ENCODE results near the gene TMEM181. TPM values are rescaled to one million over a fixed set of nuclear protein-coding genes. Genes with fewer than 3 reads are reported as not detected.
"Not testable (repeated sequence)": the region's sequence is repeated elsewhere in the genome, so short reads cannot be mapped to it uniquely, and the experiment has no call there.

The TMEM181 gene
- polyA plus RNA-seq, 1 donor = 38.5 TPM

GRCh38 chr6:158519761-158520160 lies 40.1 kb upstream of the TMEM181 start:
- Histone ChIP-seq H3K27me3 (ENCODE audit: control insufficient read depth, insufficient read depth, low read length) (peaks cover 7% of the 10 kb centered on the region), H3K9me3 (ENCODE audit: control insufficient read depth, low read depth, low read length) (peaks cover 7% of the 10 kb centered on the region), H3K36me3 (ENCODE audit: control insufficient read depth, insufficient read depth, low read length) (no peaks in the 10 kb centered on the region), H3K4me3 (ENCODE audit: low read length) (no peak overlapping the region), H3K4me1 (ENCODE audit: control insufficient read depth, insufficient read depth, low read length) (peaks cover 6% of the 10 kb centered on the region), H3K27ac (ENCODE audit: low read length) (no peak overlapping the region)
- whole genome bisulfite sequencing (ENCODE audit: insufficient coverage, low lambda C conversion rate) = no CpG with 5 or more reads among the region's 4 CpGs
- no peak for DNase-seq

- not testable (repeated sequence) for H3K27ac ChIP-seq (ENCODE audit: low read length); H3K4me1 ChIP-seq (ENCODE audit: control insufficient read depth, insufficient read depth, low read length); DNase-seq; H3K27me3 ChIP-seq (ENCODE audit: control insufficient read depth, insufficient read depth, low read length); H3K9me3 ChIP-seq (ENCODE audit: control insufficient read depth, low read depth, low read length); H3K4me3 ChIP-seq (ENCODE audit: low read length); H3K36me3 ChIP-seq (ENCODE audit: control insufficient read depth, insufficient read depth, low read length)
- WGBS (ENCODE audit: insufficient coverage, low lambda C conversion rate) = no CpG with 5 or more reads among the region's 7 CpGs
These were observed 38.9 kb upstream of the TMEM181 start for GRCh38 chr6:158520975-158521374.

GRCh38 chr6:158521759-158522158 lies 38.1 kb upstream of the TMEM181 start:
- Histone ChIP-seq H3K9me3 (ENCODE audit: control insufficient read depth, low read depth, low read length) (peaks cover 8% of the 10 kb centered on the region), H3K27me3 (ENCODE audit: control insufficient read depth, insufficient read depth, low read length) (peaks cover 7% of the 10 kb centered on the region), H3K4me3 (ENCODE audit: low read length) (no peak overlapping the region), H3K27ac (ENCODE audit: low read length) (no peak overlapping the region), H3K4me1 (ENCODE audit: control insufficient read depth, insufficient read depth, low read length) (peaks cover 4% of the 10 kb centered on the region), H3K36me3 (ENCODE audit: control insufficient read depth, insufficient read depth, low read length) (no peaks in the 10 kb centered on the region)
- WGBS (ENCODE audit: insufficient coverage, low lambda C conversion rate) = 100% methylated on average over 1 of the region's 1 CpG
- DNase-seq = no peak

- Histone ChIP-seq H3K4me1 (ENCODE audit: control insufficient read depth, insufficient read depth, low read length) (peaks cover 4% of the 10 kb centered on the region), H3K9me3 (ENCODE audit: control insufficient read depth, low read depth, low read length) (peaks cover 8% of the 10 kb centered on the region), H3K27me3 (ENCODE audit: control insufficient read depth, insufficient read depth, low read length) (peaks cover 5% of the 10 kb centered on the region), H3K4me3 (ENCODE audit: low read length) (no peak overlapping the region), H3K27ac (ENCODE audit: low read length) (no peak overlapping the region), H3K36me3 (ENCODE audit: control insufficient read depth, insufficient read depth, low read length) (no peaks in the 10 kb centered on the region)
- no peak for DNase-seq
- WGBS (ENCODE audit: insufficient coverage, low lambda C conversion rate) = no CpG with 5 or more reads among the region's 11 CpGs
These were observed 37.3 kb upstream of the TMEM181 start for GRCh38 chr6:158522616-158523015.

GRCh38 chr6:158524311-158524710 lies 35.6 kb upstream of the TMEM181 start:
- no peak for DNase-seq
- Histone ChIP-seq H3K4me1 (ENCODE audit: control insufficient read depth, insufficient read depth, low read length) (no peaks in the 10 kb centered on the region), H3K27me3 (ENCODE audit: control insufficient read depth, insufficient read depth, low read length) (no peaks in the 10 kb centered on the region), H3K9me3 (ENCODE audit: control insufficient read depth, low read depth, low read length) (peaks cover 8% of the 10 kb centered on the region), H3K4me3 (ENCODE audit: low read length) (no peak overlapping the region), H3K36me3 (ENCODE audit: control insufficient read depth, insufficient read depth, low read length) (no peaks in the 10 kb centered on the region), H3K27ac (ENCODE audit: low read length) (no peak overlapping the region)
- WGBS (ENCODE audit: insufficient coverage, low lambda C conversion rate) = no CpG with 5 or more reads among the region's 15 CpGs

- H3K36me3 ChIP-seq (ENCODE audit: control insufficient read depth, insufficient read depth, low read length); H3K9me3 ChIP-seq (ENCODE audit: control insufficient read depth, low read depth, low read length); H3K27me3 ChIP-seq (ENCODE audit: control insufficient read depth, insufficient read depth, low read length); H3K27ac ChIP-seq (ENCODE audit: low read length); H3K4me3 ChIP-seq (ENCODE audit: low read length); H3K4me1 ChIP-seq (ENCODE audit: control insufficient read depth, insufficient read depth, low read length); DNase-seq: not testable (repeated sequence)
- WGBS (ENCODE audit: insufficient coverage, low lambda C conversion rate) = no CpG with 5 or more reads among the region's 1 CpG
These were observed 32.0 kb upstream of the TMEM181 start for GRCh38 chr6:158527858-158528257.

GRCh38 chr6:158528826-158529225 lies 31.1 kb upstream of the TMEM181 start:
- Histone ChIP-seq H3K27me3 (ENCODE audit: control insufficient read depth, insufficient read depth, low read length) (no peaks in the 10 kb centered on the region), H3K36me3 (ENCODE audit: control insufficient read depth, insufficient read depth, low read length) (no peaks in the 10 kb centered on the region), H3K4me1 (ENCODE audit: control insufficient read depth, insufficient read depth, low read length) (no peaks in the 10 kb centered on the region), H3K9me3 (ENCODE audit: control insufficient read depth, low read depth, low read length) (peaks cover 7% of the 10 kb centered on the region), H3K4me3 (ENCODE audit: low read length) (no peak overlapping the region), H3K27ac (ENCODE audit: low read length) (no peak overlapping the region)
- DNase-seq = no peak
- no CpG with 5 or more reads among the region's 6 CpGs for WGBS (ENCODE audit: insufficient coverage, low lambda C conversion rate)

GRCh38 chr6:158529629-158530028 lies 30.3 kb upstream of the TMEM181 start:
- WGBS (ENCODE audit: insufficient coverage, low lambda C conversion rate) = 40% methylated on average over 1 of the region's 8 CpGs
- no peak overlapping the region for H3K4me3 ChIP-seq (ENCODE audit: low read length)
- H3K27ac ChIP-seq (ENCODE audit: low read length) = no peak overlapping the region
- H3K27me3 ChIP-seq (ENCODE audit: control insufficient read depth, insufficient read depth, low read length) = no peaks in the 10 kb centered on the region
- no peaks in the 10 kb centered on the region for H3K36me3 ChIP-seq (ENCODE audit: control insufficient read depth, insufficient read depth, low read length)
- H3K4me1 ChIP-seq (ENCODE audit: control insufficient read depth, insufficient read depth, low read length) = no peaks in the 10 kb centered on the region
- H3K9me3 ChIP-seq (ENCODE audit: control insufficient read depth, low read depth, low read length) = peaks cover 2% of the 10 kb centered on the region
- DNase-seq = no peak

GRCh38 chr6:158531566-158531965 lies 28.3 kb upstream of the TMEM181 start:
- no peak for DNase-seq
- Histone ChIP-seq H3K9me3 (ENCODE audit: control insufficient read depth, low read depth, low read length) (no peaks in the 10 kb centered on the region), H3K27me3 (ENCODE audit: control insufficient read depth, insufficient read depth, low read length) (peaks cover 3% of the 10 kb centered on the region), H3K4me3 (ENCODE audit: low read length) (no peak overlapping the region), H3K27ac (ENCODE audit: low read length) (no peak overlapping the region), H3K36me3 (ENCODE audit: control insufficient read depth, insufficient read depth, low read length) (no peaks in the 10 kb centered on the region), H3K4me1 (ENCODE audit: control insufficient read depth, insufficient read depth, low read length) (no peaks in the 10 kb centered on the region)
- WGBS (ENCODE audit: insufficient coverage, low lambda C conversion rate) = no CpG with 5 or more reads among the region's 4 CpGs

GRCh38 chr6:158531970-158532369 lies 27.9 kb upstream of the TMEM181 start:
- no peak for DNase-seq
- Histone ChIP-seq H3K27me3 (ENCODE audit: control insufficient read depth, insufficient read depth, low read length) (peaks cover 3% of the 10 kb centered on the region), H3K4me1 (ENCODE audit: control insufficient read depth, insufficient read depth, low read length) (no peaks in the 10 kb centered on the region), H3K9me3 (ENCODE audit: control insufficient read depth, low read depth, low read length) (no peaks in the 10 kb centered on the region), H3K27ac (ENCODE audit: low read length) (no peak overlapping the region), H3K36me3 (ENCODE audit: control insufficient read depth, insufficient read depth, low read length) (no peaks in the 10 kb centered on the region), H3K4me3 (ENCODE audit: low read length) (no peak overlapping the region)
- WGBS (ENCODE audit: insufficient coverage, low lambda C conversion rate) = no CpG with 5 or more reads among the region's 2 CpGs

- no peaks in the 10 kb centered on the region for H3K9me3 ChIP-seq (ENCODE audit: control insufficient read depth, low read depth, low read length)
- H3K4me1 ChIP-seq (ENCODE audit: control insufficient read depth, insufficient read depth, low read length) = no peaks in the 10 kb centered on the region
- H3K4me3 ChIP-seq (ENCODE audit: low read length) = peak overlapping the region; percentile 50
- H3K27me3 ChIP-seq (ENCODE audit: control insufficient read depth, insufficient read depth, low read length) = peaks cover 20% of the 10 kb centered on the region
- no peaks in the 10 kb centered on the region for H3K36me3 ChIP-seq (ENCODE audit: control insufficient read depth, insufficient read depth, low read length)
- WGBS (ENCODE audit: insufficient coverage, low lambda C conversion rate) = no CpG with 5 or more reads among the region's 75 CpGs
- H3K27ac ChIP-seq (ENCODE audit: low read length) = no peak overlapping the region
- DNase-seq = peak; percentile 69 to 80
These were observed 23.6 kb upstream of the TMEM181 start for GRCh38 chr6:158536084-158536890.
